ENCODE results near the gene ECT2. TPM values are rescaled to one million over a fixed set of nuclear protein-coding genes. Genes with fewer than 3 reads are reported as not detected.
"Not testable (repeated sequence)": the region's sequence is repeated elsewhere in the genome, so short reads cannot be mapped to it uniquely, and the experiment has no call there.

Gene ECT2, protein sequence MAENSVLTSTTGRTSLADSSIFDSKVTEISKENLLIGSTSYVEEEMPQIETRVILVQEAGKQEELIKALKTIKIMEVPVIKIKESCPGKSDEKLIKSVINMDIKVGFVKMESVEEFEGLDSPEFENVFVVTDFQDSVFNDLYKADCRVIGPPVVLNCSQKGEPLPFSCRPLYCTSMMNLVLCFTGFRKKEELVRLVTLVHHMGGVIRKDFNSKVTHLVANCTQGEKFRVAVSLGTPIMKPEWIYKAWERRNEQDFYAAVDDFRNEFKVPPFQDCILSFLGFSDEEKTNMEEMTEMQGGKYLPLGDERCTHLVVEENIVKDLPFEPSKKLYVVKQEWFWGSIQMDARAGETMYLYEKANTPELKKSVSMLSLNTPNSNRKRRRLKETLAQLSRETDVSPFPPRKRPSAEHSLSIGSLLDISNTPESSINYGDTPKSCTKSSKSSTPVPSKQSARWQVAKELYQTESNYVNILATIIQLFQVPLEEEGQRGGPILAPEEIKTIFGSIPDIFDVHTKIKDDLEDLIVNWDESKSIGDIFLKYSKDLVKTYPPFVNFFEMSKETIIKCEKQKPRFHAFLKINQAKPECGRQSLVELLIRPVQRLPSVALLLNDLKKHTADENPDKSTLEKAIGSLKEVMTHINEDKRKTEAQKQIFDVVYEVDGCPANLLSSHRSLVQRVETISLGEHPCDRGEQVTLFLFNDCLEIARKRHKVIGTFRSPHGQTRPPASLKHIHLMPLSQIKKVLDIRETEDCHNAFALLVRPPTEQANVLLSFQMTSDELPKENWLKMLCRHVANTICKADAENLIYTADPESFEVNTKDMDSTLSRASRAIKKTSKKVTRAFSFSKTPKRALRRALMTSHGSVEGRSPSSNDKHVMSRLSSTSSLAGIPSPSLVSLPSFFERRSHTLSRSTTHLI
- total RNA-seq (2014; rRNA removed; shearing (Covaris generic)), result 43.5 and 43.9 TPM in 2 replicates

DNA sequence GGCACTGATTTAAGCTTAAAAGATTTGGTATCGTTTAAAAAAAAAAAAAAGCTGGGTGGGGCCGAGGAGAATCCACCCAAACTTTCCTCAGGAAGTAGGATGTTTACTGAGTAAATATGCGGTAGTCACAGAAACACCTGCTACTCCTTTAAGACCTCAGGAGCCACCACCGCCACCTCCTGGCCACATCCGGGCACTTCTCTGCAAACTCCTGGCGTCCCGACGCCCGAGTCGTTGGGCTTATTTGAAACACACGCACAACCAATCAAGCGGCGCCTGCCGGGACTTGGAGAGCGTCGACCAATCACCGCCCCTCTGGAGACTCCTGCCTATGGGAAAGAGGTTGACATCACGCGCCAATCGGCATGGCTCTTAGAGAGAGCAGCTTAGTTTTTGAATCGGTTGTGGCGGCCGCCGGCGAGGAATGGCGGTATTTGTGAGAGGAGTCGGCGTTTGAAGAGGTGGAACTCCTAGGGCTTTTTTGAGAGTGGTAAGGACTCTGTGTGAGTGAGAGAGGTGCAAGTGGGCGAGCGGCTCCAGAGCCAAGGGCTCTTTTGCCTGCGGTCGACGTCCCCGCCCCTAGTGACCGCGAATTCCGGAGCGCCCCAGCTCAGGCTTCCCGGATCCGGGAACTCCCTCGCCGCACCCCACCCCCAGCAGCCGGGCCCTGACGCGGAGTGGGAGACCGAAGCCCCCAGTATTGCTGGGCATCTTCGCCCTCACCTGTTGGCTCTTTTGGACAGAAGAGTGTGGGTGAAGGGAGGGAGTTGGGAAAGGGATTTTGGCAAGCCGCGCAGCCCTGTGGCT is at the start of gene ECT2:
Gene ECT2, plus strand, starts transcription at position 359 of the 807 bp plus-strand sequence. CDS start 3,805 bp downstream, outside the sequence.
- DNase-seq, result peak; percentile 92 to 95
- Histone ChIP-seq H3K4me1 (no peaks in the 10 kb centered on the region), H3K27me3 (no peaks in the 10 kb centered on the region), H3K27ac (peak within 1 kb of the TSS; percentile 95), H3K4me3 (peak within 1 kb of the TSS; percentile 72), H3K9me3 (replicated peaks) (no peaks in the 10 kb centered on the region), H3K36me3 (peaks cover 3% of the 10 kb centered on the region; the same call in 1 of the 2 replicates)

DNA sequence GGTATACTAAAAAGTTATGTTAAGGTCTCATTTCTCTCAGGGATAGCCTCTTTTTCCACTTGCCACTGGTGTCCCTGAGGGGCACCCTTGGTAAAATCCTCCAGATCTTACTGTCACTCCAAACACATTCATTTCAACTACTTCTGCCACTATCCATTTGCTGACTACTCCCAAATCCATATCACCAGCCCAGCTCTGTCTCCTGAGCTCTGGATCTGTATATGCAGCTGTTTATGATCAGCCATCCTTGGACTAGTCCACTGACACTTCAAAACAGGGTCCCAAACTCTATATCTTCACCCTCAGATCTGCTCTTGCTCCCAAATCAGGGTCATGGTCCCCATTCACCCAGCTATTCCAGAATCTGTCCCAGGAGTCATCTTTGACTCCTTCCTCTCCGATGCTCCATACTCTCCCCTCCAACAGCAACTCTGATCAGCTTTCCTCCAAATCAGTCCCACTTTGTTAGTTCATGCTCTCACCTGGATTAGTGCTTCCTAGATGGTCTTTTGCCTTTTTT is 49.5 kb upstream of the ECT2 start:
- Histone ChIP-seq H3K4me1 (no peaks in the 10 kb centered on the region), H3K27me3 (no peaks in the 10 kb centered on the region)
- DNase-seq, result no peak

DNA sequence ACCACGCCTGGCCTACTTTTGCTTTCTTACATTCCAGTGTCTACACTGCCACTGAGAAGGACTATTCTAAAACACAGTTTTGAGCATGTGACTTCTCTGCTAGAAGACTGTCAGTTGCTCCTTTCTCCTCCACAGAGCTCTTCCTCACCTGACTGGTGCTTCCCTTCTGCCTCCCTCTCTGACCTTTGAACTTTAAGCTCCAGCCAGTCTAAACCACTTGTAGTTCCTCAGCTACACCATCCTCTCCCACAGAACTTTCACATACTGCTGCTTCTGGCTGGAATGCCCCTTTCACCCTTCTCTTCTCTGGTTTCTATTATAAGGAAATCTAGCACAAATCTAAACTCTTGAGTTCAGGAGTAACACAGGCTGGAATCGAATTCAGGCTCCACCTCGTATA is 48.8 kb upstream of the ECT2 start:
- no peaks in the 10 kb centered on the region for H3K27me3 ChIP-seq
- H3K4me3 ChIP-seq, result no peak overlapping the region
- H3K9me3 ChIP-seq (replicated peaks), result no peaks in the 10 kb centered on the region
- H3K4me1 ChIP-seq, result no peaks in the 10 kb centered on the region
- DNase-seq, result no peak
- no peaks in the 10 kb centered on the region for H3K36me3 ChIP-seq
- no peak overlapping the region for H3K27ac ChIP-seq

More for the DNA sequence above, 49.5 kb upstream of the ECT2 start:
- no peaks in the 10 kb centered on the region for H3K9me3 ChIP-seq (replicated peaks)
- H3K27ac ChIP-seq, result no peak overlapping the region
- no peak overlapping the region for H3K4me3 ChIP-seq
- H3K36me3 ChIP-seq, result no peaks in the 10 kb centered on the region

DNA sequence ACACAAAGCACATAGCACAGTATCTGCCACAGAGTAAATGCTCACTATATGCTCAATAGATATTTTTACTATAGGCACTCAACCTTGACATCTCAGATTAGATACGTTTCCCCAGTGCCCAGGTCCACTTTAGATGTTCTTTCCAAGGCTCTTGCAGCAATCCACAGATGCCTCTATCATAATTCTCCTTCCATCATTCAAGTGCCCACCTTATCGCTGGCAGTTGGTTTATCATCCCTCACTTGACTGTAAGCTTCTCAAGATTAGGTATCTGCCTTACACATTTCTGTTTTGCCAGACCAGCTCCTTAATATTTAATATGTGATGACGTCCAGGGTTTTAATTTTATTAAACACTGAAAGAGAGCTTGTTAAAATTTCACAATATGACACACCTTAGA is 48.3 kb upstream of the ECT2 start:
- Histone ChIP-seq H3K4me3 (no peak overlapping the region), H3K27me3 (no peaks in the 10 kb centered on the region), H3K4me1 (no peaks in the 10 kb centered on the region), H3K9me3 (replicated peaks) (no peaks in the 10 kb centered on the region), H3K36me3 (no peaks in the 10 kb centered on the region), H3K27ac (no peak overlapping the region)
- no peak for DNase-seq

DNA sequence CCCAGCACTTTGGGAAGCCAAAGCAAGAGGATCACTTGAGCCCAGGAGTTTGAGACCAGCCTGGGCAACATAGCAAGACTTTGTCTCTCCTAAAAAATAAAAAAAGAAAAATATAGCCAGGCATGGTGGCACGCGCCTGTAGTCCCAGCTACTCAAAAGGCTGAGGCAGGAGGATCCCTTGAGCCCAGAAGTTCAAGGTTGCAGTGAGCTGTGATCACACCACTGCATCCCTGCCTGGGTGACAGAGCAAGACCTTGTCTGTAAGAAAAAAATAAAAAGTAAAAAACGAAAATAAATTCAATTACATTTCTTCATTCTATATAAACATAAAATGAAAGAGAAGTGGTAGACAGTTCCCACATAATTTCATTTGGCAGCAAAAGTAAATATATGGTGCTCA is 47.8 kb upstream of the ECT2 start:
- H3K4me3 ChIP-seq; H3K9me3 ChIP-seq (replicated peaks); H3K36me3 ChIP-seq: not testable (repeated sequence)

DNA sequence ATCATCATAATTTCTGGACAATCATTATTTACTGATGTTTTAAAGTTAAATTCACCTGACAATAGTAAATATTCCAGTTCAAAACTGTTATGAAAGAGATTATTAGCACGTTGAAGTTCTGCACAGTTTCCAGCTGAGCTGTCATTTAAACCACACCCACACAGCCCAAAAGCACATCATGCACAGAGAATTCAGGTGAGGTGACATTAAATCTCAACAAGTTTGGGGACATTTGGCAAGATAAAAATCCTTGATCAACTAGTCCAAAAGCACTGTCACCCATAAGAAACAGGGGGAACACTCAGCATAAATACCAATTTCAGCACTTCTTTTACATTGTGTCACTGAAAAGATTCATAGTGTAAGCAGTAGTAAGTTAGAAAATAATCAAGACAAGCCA is 46.5 kb upstream of the ECT2 start:
- no peak for DNase-seq
- no peaks in the 10 kb centered on the region for H3K36me3 ChIP-seq
- no peaks in the 10 kb centered on the region for H3K9me3 ChIP-seq (replicated peaks)
- H3K27ac ChIP-seq, result no peak overlapping the region
- H3K27me3 ChIP-seq, result no peaks in the 10 kb centered on the region
- no peak overlapping the region for H3K4me3 ChIP-seq
- H3K4me1 ChIP-seq, result no peaks in the 10 kb centered on the region

More for the DNA sequence above, 47.8 kb upstream of the ECT2 start:
- H3K27me3 ChIP-seq, DNase-seq, H3K4me1 ChIP-seq, H3K27ac ChIP-seq: not testable (repeated sequence)

DNA sequence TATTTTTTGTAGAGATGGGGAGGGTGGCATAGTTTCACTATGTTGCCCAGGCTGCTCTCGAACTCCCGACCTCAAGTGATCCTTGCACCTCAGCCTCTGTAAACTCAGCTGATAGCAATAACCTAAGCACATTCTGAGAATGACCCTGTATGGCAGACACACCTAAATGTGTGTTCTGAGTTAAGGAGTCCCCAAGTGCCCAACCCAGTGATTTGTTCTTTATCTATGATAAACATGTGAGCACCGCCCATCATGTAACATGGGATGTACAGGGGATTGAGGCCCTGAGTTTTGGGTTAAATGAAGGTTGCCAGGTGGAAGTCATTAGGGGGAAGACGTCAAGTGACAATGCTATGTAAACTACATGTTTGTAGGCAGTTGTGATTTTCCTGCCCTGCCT is 45.4 kb upstream of the ECT2 start:
- no peaks in the 10 kb centered on the region for H3K27me3 ChIP-seq
- no peak overlapping the region for H3K27ac ChIP-seq
- no peaks in the 10 kb centered on the region for H3K4me1 ChIP-seq
- H3K4me3 ChIP-seq, result no peak overlapping the region
- no peak for DNase-seq
- H3K9me3 ChIP-seq (replicated peaks), result no peaks in the 10 kb centered on the region
- H3K36me3 ChIP-seq, result no peaks in the 10 kb centered on the region

DNA sequence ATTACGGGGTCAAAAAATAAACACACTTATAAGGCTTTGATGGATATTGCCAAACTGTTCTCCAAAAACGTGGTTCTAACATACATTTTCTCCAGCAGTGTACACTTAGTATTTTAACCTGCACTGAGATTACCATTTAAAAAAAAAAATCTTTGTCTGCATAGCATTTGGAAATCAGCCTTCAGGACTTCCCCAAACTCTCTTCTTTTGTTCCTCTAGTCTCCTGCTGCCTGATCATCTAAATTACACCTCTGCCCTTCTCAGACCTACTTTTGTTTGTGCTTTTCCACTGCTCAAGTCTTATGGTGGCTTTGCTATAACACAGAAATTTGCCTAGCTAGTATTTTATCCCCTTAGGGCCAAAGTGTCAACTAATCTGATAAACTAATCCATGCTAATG is 43.5 kb upstream of the ECT2 start:
- no peak overlapping the region for H3K27ac ChIP-seq
- no peak for DNase-seq
- H3K4me3 ChIP-seq, result no peak overlapping the region
- H3K36me3 ChIP-seq, result no peaks in the 10 kb centered on the region
- H3K9me3 ChIP-seq (replicated peaks), result no peaks in the 10 kb centered on the region
- H3K27me3 ChIP-seq, result no peaks in the 10 kb centered on the region
- no peaks in the 10 kb centered on the region for H3K4me1 ChIP-seq

DNA sequence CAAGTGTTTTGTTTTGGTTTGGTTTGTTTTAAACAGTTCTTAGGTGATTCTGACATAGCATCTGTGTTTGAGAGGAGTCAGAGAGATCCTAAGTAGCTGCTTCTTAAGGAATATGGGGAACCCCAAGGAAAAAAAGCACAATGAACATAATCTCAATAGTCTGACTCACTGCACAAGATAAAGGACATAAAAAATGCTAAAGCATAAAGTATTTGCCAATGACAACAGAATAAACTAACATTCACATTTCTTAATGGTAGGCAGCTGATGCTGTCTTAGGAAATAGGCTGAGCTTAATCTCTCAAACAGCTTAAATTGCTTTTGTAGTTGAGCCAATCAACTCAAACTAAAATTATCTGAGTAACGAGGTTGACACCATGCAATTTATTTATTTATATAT is 42.6 kb upstream of the ECT2 start:
- H3K4me1 ChIP-seq, result no peaks in the 10 kb centered on the region
- H3K4me3 ChIP-seq, result no peak overlapping the region
- no peak for DNase-seq
- no peaks in the 10 kb centered on the region for H3K27me3 ChIP-seq
- H3K27ac ChIP-seq, result no peak overlapping the region
- H3K36me3 ChIP-seq, result no peaks in the 10 kb centered on the region
- H3K9me3 ChIP-seq (replicated peaks), result no peaks in the 10 kb centered on the region

DNA sequence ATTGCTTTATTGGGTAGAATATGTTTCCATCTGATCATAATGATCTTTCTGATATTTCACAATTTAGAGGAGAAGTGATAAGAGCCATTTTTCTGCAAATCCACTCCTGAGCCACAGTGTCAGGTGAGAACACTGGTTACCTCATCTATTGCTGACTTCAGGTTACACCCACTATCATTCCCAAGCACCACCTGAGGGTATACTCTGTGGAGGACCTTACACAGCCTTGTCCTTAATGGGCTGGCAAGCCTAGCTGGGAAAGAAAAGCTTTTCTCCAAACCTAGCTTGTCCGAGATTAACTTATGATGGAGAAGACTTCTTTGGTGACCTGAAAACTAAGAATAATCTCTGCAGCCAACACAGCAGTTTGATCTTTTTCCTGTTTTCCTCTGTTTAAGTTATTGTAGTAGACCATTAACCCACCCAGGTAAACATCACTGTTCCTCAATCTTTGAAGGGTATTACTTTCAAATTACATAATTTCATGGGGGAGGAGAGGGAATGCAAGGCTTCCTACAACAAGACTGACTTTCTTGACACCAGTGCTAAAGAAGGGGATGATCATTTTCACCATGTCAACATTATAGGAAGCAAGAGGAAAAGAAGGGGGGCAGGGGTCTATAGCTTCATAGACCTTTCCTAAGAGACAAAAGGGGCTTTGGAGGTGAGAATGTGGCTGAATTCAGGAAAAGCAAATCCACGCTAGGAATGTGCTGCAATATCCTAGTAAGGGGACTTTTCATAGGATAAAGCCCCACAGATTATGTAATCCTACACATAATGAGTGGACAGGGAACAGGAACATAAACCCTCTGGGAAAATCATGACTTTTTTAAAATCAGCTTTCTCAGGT is 41.4 kb upstream of the ECT2 start:
- DNase-seq, result no peak
- Histone ChIP-seq H3K9me3 (replicated peaks) (no peaks in the 10 kb centered on the region), H3K36me3 (no peaks in the 10 kb centered on the region), H3K4me1 (no peaks in the 10 kb centered on the region), H3K27me3 (no peaks in the 10 kb centered on the region), H3K27ac (no peak overlapping the region), H3K4me3 (no peak overlapping the region; the same call in 1 of the 2 replicates)

DNA sequence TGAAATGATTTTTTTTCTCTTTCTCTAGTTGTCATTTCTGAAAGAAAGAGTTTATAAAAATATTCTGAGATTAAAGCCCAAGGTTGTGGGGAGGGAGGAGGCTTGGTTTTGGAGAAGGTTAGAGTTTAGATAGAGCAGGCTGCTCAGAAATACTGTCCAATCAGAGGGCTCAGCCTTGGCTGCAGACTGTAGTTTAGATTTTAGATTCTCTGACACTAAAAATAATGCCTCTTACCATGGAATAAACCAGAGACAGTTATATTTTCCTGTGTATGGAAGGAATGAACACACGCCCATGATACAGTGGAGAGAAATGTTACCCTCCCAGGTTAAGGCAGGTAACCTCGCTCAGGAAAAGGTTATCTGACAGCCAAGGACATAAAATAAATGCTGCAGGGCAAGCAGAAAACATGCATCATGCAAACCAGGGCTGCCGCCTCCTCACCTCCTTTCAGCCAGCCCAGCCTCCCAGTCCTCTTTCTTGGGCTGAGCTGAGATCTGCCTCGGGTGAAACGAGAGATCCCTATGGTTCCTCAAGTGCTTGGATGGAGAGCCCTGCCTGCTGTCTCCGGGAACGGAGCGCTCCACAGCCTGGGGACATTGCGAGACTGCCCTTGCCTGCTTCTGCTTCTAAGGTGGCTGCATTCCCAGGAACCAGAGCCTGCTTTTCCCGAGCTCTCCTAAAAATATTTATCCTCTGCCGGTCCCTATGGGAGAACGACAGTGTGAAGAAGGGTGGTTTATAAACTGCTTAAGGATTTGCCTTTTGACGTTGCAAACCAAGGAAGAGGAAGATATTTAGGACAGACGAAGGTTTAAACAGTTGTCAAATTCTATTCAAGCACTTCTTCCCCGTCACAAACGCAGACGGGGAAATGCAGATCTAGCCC is 40.5 kb upstream of the ECT2 start:
- peak; percentile 17 to 37 for DNase-seq
- no peaks in the 10 kb centered on the region for H3K27me3 ChIP-seq
- no peaks in the 10 kb centered on the region for H3K36me3 ChIP-seq
- H3K4me1 ChIP-seq, result no peaks in the 10 kb centered on the region
- H3K4me3 ChIP-seq, result peak overlapping the region; percentile 75
- H3K9me3 ChIP-seq (replicated peaks), result no peaks in the 10 kb centered on the region
- no peak overlapping the region; the same call in 1 of the 2 replicates for H3K27ac ChIP-seq

DNA sequence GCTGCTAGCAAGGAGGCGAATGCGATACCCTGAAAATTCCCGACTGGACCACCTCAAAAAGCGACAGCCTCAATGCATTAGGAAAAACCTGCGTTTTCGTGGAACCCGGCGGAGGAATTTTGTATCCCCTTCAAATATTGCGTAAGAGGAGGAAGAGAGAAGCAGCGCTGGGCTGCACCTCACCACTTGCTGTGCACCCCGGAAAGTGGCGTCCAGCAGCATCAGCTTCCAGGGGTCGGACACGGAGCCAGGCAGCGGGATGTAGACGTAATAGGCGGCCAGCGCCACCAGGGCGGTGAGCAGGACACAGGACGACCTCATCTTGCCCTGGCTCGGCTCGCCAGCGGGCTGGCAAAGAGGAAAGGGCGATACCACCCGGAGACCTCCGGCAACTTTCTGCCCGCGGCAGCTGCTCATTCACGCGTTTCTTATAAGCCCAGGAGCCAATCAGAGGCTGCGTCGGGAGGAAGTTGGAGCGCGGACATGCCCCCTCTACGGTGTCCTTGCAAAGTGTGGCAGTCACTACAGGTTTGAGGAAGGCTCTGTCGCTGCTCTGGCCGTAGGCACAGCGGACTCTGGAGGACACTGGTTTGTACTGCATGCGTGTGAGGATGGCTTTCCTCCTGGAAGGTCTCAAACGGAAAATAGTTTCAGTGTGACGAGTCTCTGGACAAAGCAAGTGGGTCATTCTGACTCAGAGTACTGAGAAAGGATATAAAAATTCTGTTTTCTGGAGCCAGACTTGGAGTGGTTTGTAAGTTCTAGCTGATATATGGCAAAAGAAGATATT is 39.7 kb upstream of the ECT2 start, which contains the start of gene NCEH1:
Gene NCEH1, minus strand, starts transcription at position 404 of the 790 bp plus-strand sequence. Its CDS starts 83 bp downstream, at position 321.
- no peaks in the 10 kb centered on the region for H3K36me3 ChIP-seq
- H3K4me3 ChIP-seq, result peak within 1 kb of the TSS; percentile 75
- H3K27ac ChIP-seq, result peak within 1 kb of the TSS; percentile 25; the same call in 1 of the 2 replicates
- H3K4me1 ChIP-seq, result no peaks in the 10 kb centered on the region
- peak; percentile 81 to 85 for DNase-seq
- H3K9me3 ChIP-seq (replicated peaks), result no peaks in the 10 kb centered on the region
- no peaks in the 10 kb centered on the region for H3K27me3 ChIP-seq
